NCI-H460 (cell line): Measurements from ENCODE around the gene ARF1. TPM values are rescaled to one million over a fixed set of nuclear protein-coding genes. Genes with fewer than 3 reads are reported as not detected.

Experiments
- DNase-seq: peaks from one replicate; pipeline ENCODE4 v3.0.0-alpha.2; 2016; ENCODE audit warnings: low read depth; ENCODE audit errors: extremely low read depth
- total RNA-seq: library from RNA; depleted of rRNA; stranded (reverse); fragments of >200 nt; shearing (Covaris generic); gene quantifications from 2 replicates; pipeline ENCODE4 v1.2.3, GENCODE V29; 2014

Gene ARF1
- total RNA-seq, 1 experiment from 2014 or later, result 373 TPM

- DNase-seq, result no peak
Observed at GRCh38 chr1:228048659-228049298, 33.7 kb upstream of the ARF1 start.

GRCh38 chr1:228050571-228051231 is 31.8 kb upstream of the ARF1 start:
- no peak for DNase-seq

- no peak for DNase-seq
Observed at GRCh38 chr1:228058172-228058948, 24.1 kb upstream of the ARF1 start.

GRCh38 chr1:228058949-228059633 is 23.4 kb upstream of the ARF1 start:
- DNase-seq, result no peak

- peak; percentile 50 for DNase-seq
Observed at GRCh38 chr1:228059634-228060457, 22.7 kb upstream of the ARF1 start.

GRCh38 chr1:228060458-228061190 is 21.9 kb upstream of the ARF1 start:
- DNase-seq, result no peak

- no peak for DNase-seq
Observed at GRCh38 chr1:228061411-228062084, 21.0 kb upstream of the ARF1 start.

GRCh38 chr1:228062085-228062791 is 20.3 kb upstream of the ARF1 start:
- no peak for DNase-seq

- DNase-seq, result no peak
Observed at GRCh38 chr1:228062812-228063211, 19.7 kb upstream of the ARF1 start.

- no peak for DNase-seq
Observed at GRCh38 chr1:228063251-228064191, 19.0 kb upstream of the ARF1 start.

GRCh38 chr1:228064296-228064695 is 18.2 kb upstream of the ARF1 start:
- DNase-seq, result no peak

- DNase-seq, result no peak
Observed at GRCh38 chr1:228064741-228065542, 17.6 kb upstream of the ARF1 start.

- DNase-seq, result no peak
Observed at GRCh38 chr1:228065543-228066347, 16.8 kb upstream of the ARF1 start.

- no peak for DNase-seq
Observed at GRCh38 chr1:228066416-228066815, 16.1 kb upstream of the ARF1 start.

GRCh38 chr1:228066891-228067654 is 15.4 kb upstream of the ARF1 start:
- no peak for DNase-seq
